HEK293 (cell line): ENCODE measurements around the gene ANXA1.
A peak's percentile ranks its signal among the peaks of the same experiment; 100 is the strongest.

Experiments used
- CTCF ChIA-PET: fragments of 350-600 bp; formaldehyde crosslinking; extraction: SDS; loops from one replicate; lab custom pipeline; 2021; ENCODE audit warnings: antibody characterized with exemption; lab: Yijun Ruan, JAX
- POLR2A ChIA-PET: fragments of 300-600 bp; formaldehyde crosslinking; extraction: SDS; loops from one replicate; lab custom pipeline; 2020; ENCODE audit warnings: antibody characterized with exemption, inconsistent platforms; lab: Yijun Ruan, JAX
- H3K27ac ChIP-seq: fragments of 200-500 bp; sonication (Bioruptor generic); 2 replicates; pipeline ENCODE4 v1.5.1; 2014; ENCODE audit warnings: low read depth, low read length, control low read depth, inconsistent platforms; ENCODE audit errors: extremely low read depth
- H3K36me3 ChIP-seq, 2 experiments: fragments of 200-500 bp in 1 of 2; sonication (Bioruptor generic) in 1 of 2; 1 replicate in 1 of 2; 2 replicates in 1 of 2; pipeline ENCODE4 v1.5.1; 2014 to 2017; ENCODE audit warnings: inconsistent platforms in 2 of 2, low read length in 2 of 2; ENCODE audit not compliant: control insufficient read depth in 2 of 2, insufficient read depth in 1 of 2
- H3K4me1 ChIP-seq: fragments of 200-500 bp; sonication (Bioruptor generic); 2 replicates; pipeline ENCODE4 v1.5.1; 2014; ENCODE audit warnings: mild to moderate bottlenecking, low read length, inconsistent platforms; ENCODE audit not compliant: control insufficient read depth, insufficient read depth
- H3K4me3 ChIP-seq: 2 replicates; pipeline ENCODE4 v1.5.1; 2011; ENCODE audit warnings: low read depth, mild to moderate bottlenecking, control low read depth, low read length, moderate library complexity
- H3K9me3 ChIP-seq: fragments of 200-500 bp; sonication (Bioruptor generic); 2 replicates; pipeline ENCODE4 v1.5.1; 2014; ENCODE audit warnings: low read depth, low read length, inconsistent platforms; ENCODE audit not compliant: control insufficient read depth, insufficient read depth
- GFI1B ChIP-seq: fragments of 450-650 bp; formaldehyde crosslinking; IDR thresholded peaks from 2 replicates; pipeline ENCODE4 v1.5.1; 2016; ENCODE audit warnings: missing biosample characterization, missing genetic modification characterization
- KLF10 ChIP-seq: fragments of 450-650 bp; IDR thresholded peaks from 2 replicates; pipeline ENCODE4 v1.5.1; 2018; ENCODE audit warnings: missing biosample characterization, mild to moderate bottlenecking, missing genetic modification characterization
- KLF9 ChIP-seq: fragments of 450-650 bp; formaldehyde crosslinking; IDR thresholded peaks from 2 replicates; pipeline ENCODE4 v1.5.1; 2016; ENCODE audit warnings: missing biosample characterization, missing genetic modification characterization, low read depth
- SALL2 ChIP-seq: fragments of 450-650 bp; formaldehyde crosslinking; IDR thresholded peaks from 2 replicates; pipeline ENCODE4 v1.5.0; 2017; ENCODE audit warnings: missing biosample characterization, mild to moderate bottlenecking, missing genetic modification characterization, borderline replicate concordance
- SP2 ChIP-seq: fragments of 450-650 bp; formaldehyde crosslinking; IDR thresholded peaks from 2 replicates; pipeline ENCODE4 v1.5.1; 2016; ENCODE audit warnings: missing biosample characterization, missing genetic modification characterization
- ZBTB1 ChIP-seq: fragments of 450-650 bp; formaldehyde crosslinking; IDR thresholded peaks from 2 replicates; pipeline ENCODE4 v1.5.1; 2016; ENCODE audit warnings: missing biosample characterization, missing genetic modification characterization
- ZFP37 ChIP-seq: fragments of 450-650 bp; formaldehyde crosslinking; IDR thresholded peaks from 2 replicates; pipeline ENCODE4 v1.5.1; 2016; ENCODE audit warnings: missing biosample characterization, missing genetic modification characterization
- ZNF10 ChIP-seq: fragments of 450-650 bp; formaldehyde crosslinking; IDR thresholded peaks from 2 replicates; pipeline ENCODE4 v1.5.1; 2017; ENCODE audit warnings: missing biosample characterization, missing genetic modification characterization
- ZNF148 ChIP-seq: fragments of 450-650 bp; formaldehyde crosslinking; IDR thresholded peaks from 2 replicates; pipeline ENCODE4 v1.5.0; 2017; ENCODE audit warnings: missing biosample characterization, missing genetic modification characterization, borderline replicate concordance
- ZNF157 ChIP-seq: fragments of 450-650 bp; formaldehyde crosslinking; IDR thresholded peaks from 2 replicates; pipeline ENCODE4 v1.5.1; 2016; ENCODE audit warnings: missing biosample characterization, missing genetic modification characterization
- ZNF302 ChIP-seq: fragments of 450-650 bp; formaldehyde crosslinking; IDR thresholded peaks from 2 replicates; pipeline ENCODE4 v1.5.1; 2016; ENCODE audit warnings: missing biosample characterization, missing genetic modification characterization, low read depth
- ZNF324 ChIP-seq: fragments of 450-650 bp; formaldehyde crosslinking; IDR thresholded peaks from 2 replicates; pipeline ENCODE4 v1.5.1; 2016; ENCODE audit warnings: missing biosample characterization, missing genetic modification characterization
- ZNF366 ChIP-seq: fragments of 450-650 bp; formaldehyde crosslinking; conservative IDR thresholded peaks from 2 replicates; pipeline ENCODE4 v1.5.1; 2016; ENCODE audit warnings: missing biosample characterization, missing genetic modification characterization
- ZNF398 ChIP-seq: fragments of 450-650 bp; formaldehyde crosslinking; IDR thresholded peaks from 2 replicates; pipeline ENCODE4 v1.5.1; 2017; ENCODE audit warnings: missing biosample characterization, missing genetic modification characterization
- ZNF510 ChIP-seq: fragments of 450-650 bp; formaldehyde crosslinking; IDR thresholded peaks from 2 replicates; pipeline ENCODE4 v1.5.1; 2018; ENCODE audit warnings: mild to moderate bottlenecking, missing genetic modification characterization, missing biosample characterization; ENCODE audit not compliant: insufficient replicate concordance
- ZNF571 ChIP-seq: fragments of 450-650 bp; formaldehyde crosslinking; IDR thresholded peaks from 2 replicates; pipeline ENCODE4 v1.5.0; 2017; ENCODE audit warnings: missing biosample characterization, missing genetic modification characterization
- ZNF585B ChIP-seq: fragments of 450-650 bp; formaldehyde crosslinking; IDR thresholded peaks from 2 replicates; pipeline ENCODE4 v1.5.1; 2016; ENCODE audit warnings: missing biosample characterization, missing genetic modification characterization
- ZNF664 ChIP-seq: fragments of 450-650 bp; formaldehyde crosslinking; IDR thresholded peaks from 2 replicates; pipeline ENCODE4 v1.5.1; 2016; ENCODE audit warnings: missing biosample characterization, missing genetic modification characterization
- ZNF791 ChIP-seq: fragments of 450-650 bp; formaldehyde crosslinking; IDR thresholded peaks from 2 replicates; pipeline ENCODE4 v1.5.1; 2016; ENCODE audit warnings: missing biosample characterization, missing genetic modification characterization
- ZNF843 ChIP-seq: fragments of 450-650 bp; formaldehyde crosslinking; IDR thresholded peaks from 2 replicates; pipeline ENCODE4 v1.5.1; 2016; ENCODE audit warnings: missing biosample characterization, missing genetic modification characterization
- ZSCAN16 ChIP-seq: fragments of 450-650 bp; formaldehyde crosslinking; IDR thresholded peaks from 2 replicates; pipeline ENCODE4 v1.5.1; 2016; ENCODE audit warnings: missing biosample characterization, missing genetic modification characterization
- TF ChIP-seq, protein P1 (sequence below): fragments of 450-650 bp; formaldehyde crosslinking; IDR thresholded peaks from 2 replicates; pipeline ENCODE4 v1.5.1; 2016; ENCODE audit warnings: missing biosample characterization, missing genetic modification characterization

ANXA1 gene

DNA sequence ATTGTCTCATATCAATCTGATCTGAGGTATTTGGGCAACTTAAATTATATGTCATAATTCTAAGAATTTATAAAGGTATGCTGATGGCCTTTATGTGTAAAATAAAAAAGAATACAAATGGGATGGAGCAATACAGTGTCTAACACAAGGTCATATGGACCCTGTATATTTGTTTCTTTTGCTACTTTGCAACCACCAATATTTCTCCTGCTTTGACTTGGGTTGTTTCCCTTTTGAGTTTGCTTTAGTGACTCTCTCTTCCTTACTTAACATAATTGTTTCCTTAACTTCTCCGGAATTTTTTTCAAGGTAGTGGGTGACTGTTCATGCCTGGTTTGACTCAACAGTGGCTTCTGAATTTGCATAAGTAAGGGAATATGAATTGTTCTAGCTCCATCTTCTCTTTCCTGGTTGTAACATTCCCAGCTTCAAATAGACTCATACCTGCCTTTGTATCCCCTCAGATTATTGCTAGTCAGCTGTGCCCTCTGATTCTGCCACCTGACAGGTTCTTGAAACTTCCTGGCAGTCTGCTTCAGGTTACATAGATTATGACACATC lies 30.2 kb upstream of the ANXA1 start:
- H3K4me1 ChIP-seq = no peaks in the 10 kb centered on the region
- TF ChIP-seq SALL2 (tag by site-specific recombination) (no peak), ZNF302 (tag by site-specific recombination) (no peak), GFI1B (tag by site-specific recombination) (no peak), ZNF148 (tag by site-specific recombination) (no peak), SP2 (tag by site-specific recombination) (no peak)
- TF ChIP-seq, protein P1, sequence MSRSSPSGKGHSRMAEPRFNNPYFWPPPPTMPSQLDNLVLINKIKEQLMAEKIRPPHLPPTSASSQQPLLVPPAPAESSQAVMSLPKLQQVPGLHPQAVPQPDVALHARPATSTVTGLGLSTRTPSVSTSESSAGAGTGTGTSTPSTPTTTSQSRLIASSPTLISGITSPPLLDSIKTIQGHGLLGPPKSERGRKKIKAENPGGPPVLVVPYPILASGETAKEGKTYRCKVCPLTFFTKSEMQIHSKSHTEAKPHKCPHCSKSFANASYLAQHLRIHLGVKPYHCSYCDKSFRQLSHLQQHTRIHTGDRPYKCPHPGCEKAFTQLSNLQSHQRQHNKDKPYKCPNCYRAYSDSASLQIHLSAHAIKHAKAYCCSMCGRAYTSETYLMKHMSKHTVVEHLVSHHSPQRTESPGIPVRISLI (tag by site-specific recombination) = no peak
- no peak overlapping the region for H3K27ac ChIP-seq
- H3K4me3 ChIP-seq = no peak overlapping the region
- no peaks in the 10 kb centered on the region for H3K36me3 ChIP-seq
- H3K9me3 ChIP-seq = no peaks in the 10 kb centered on the region
- ChIA-PET POLR2A (no interaction called here), CTCF (interaction anchor here (4.4 kb wide), 1 partner anchor 14 kb away, joined by 20 read pairs; no protein-coding TSS in a partner anchor)

GRCh38 chr9:73125651-73126050 lies 26.0 kb upstream of the ANXA1 start:
- TF ChIP-seq ZNF571 (tag by site-specific recombination) (no peak), ZNF664 (tag by site-specific recombination) (peak; percentile 67), KLF10 (tag by site-specific recombination) (no peak)
- H3K4me3 ChIP-seq = no peak overlapping the region
- H3K4me1 ChIP-seq = no peaks in the 10 kb centered on the region
- CTCF ChIA-PET = interaction anchor here (0.7 kb wide), 1 partner anchor 18 kb away, joined by 4 read pairs; no protein-coding TSS in a partner anchor
- no peak overlapping the region for H3K27ac ChIP-seq
- POLR2A ChIA-PET = no interaction called here
- H3K9me3 ChIP-seq = no peaks in the 10 kb centered on the region
- H3K36me3 ChIP-seq = no peaks in the 10 kb centered on the region

- no peaks in the 10 kb centered on the region for H3K36me3 ChIP-seq
- no peaks in the 10 kb centered on the region for H3K9me3 ChIP-seq
- no peak overlapping the region for H3K4me3 ChIP-seq
- no peaks in the 10 kb centered on the region; the same call in 1 of the 2 replicates for H3K4me1 ChIP-seq
- CTCF ChIA-PET = interaction anchor here (0.5 to 0.7 kb wide), 3 partner anchors 50 to 690 kb away, joined by 3 to 4 read pairs (median 3); no protein-coding TSS in a partner anchor
- no peak overlapping the region for H3K27ac ChIP-seq
- TF ChIP-seq ZFP37 (tag by site-specific recombination) (no peak), KLF9 (tag by site-specific recombination) (no peak), SALL2 (tag by site-specific recombination) (no peak), ZNF510 (tag by site-specific recombination) (no peak), ZNF398 (tag by site-specific recombination) (no peak), ZNF585B (tag by site-specific recombination) (no peak), ZNF664 (tag by site-specific recombination) (no peak), ZNF366 (tag by site-specific recombination) (no peak), ZNF324 (tag by site-specific recombination) (no peak), ZNF571 (tag by site-specific recombination) (no peak), ZNF791 (no peak), ZSCAN16 (tag by site-specific recombination) (no peak), ZBTB1 (no peak), ZNF10 (tag by site-specific recombination) (no peak), ZNF843 (tag by site-specific recombination) (no peak), ZNF157 (no peak)
- TF ChIP-seq, all 188 proteins: peak for 0
- POLR2A ChIA-PET = interaction anchor here (0.8 kb wide), 1 partner anchor 40 kb away, joined by 3 read pairs; no protein-coding TSS in a partner anchor
Observed at GRCh38 chr9:73129941-73130685, 21.6 kb upstream of the ANXA1 start.
